Tibial nerve (tissue), 4 donors: ENCODE data around the gene RBM25.
"Not testable (repeated sequence)": the region's sequence is repeated elsewhere in the genome, so short reads cannot be mapped to it uniquely, and the experiment has no call there.

Source experiments
- EP300 ChIP-seq, 2 donors: sonication (generic); formaldehyde crosslinking; IDR thresholded peaks; one replicate each; pipeline ENCODE4 v1.6.1; 2017; ENCODE audit warnings: antibody characterized with exemption in 2 of 2, mild to moderate bottlenecking in 1 of 2
- POLR2A ChIP-seq, 2 donors: fragments of 450-650 bp; IDR thresholded peaks; one replicate each; pipeline ENCODE4 v1.6.1; 2017; ENCODE audit warnings: antibody characterized with exemption in 2 of 2, mild to moderate bottlenecking in 2 of 2, moderate library complexity in 2 of 2
- TF ChIP-seq, protein P1 (sequence below), 5 experiments: fragments of 200-600 bp in 3 of 5; fragments of 450-650 bp in 2 of 5; sonication (generic) in 3 of 5; IDR thresholded peaks; one replicate each; pipeline ENCODE4 v1.5.1; 2016 to 2019; ENCODE audit warnings: antibody characterized with exemption in 5 of 5, mild to moderate bottlenecking in 3 of 5, moderate library complexity in 2 of 5

DNA sequence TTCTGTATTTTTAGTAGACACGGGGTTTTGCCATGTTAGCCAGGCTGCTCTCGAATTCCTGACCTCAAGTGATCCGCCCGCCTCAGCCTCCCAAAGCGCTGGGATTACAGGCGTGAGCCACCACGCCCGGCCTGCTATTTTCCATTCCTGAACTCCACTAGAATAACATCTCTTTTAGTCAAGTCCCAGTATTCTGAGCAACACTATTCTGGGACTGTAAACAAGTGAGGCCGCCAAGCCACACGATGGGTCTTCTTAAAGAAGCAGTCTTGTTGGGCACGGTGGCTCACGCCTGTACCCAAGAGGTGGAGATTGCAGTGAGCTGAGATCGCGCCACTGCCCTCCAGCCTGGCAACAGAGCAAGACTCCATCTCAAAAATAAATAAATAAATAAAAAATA is 42.8 kb upstream of the RBM25 start:
- TF ChIP-seq, protein P1, sequence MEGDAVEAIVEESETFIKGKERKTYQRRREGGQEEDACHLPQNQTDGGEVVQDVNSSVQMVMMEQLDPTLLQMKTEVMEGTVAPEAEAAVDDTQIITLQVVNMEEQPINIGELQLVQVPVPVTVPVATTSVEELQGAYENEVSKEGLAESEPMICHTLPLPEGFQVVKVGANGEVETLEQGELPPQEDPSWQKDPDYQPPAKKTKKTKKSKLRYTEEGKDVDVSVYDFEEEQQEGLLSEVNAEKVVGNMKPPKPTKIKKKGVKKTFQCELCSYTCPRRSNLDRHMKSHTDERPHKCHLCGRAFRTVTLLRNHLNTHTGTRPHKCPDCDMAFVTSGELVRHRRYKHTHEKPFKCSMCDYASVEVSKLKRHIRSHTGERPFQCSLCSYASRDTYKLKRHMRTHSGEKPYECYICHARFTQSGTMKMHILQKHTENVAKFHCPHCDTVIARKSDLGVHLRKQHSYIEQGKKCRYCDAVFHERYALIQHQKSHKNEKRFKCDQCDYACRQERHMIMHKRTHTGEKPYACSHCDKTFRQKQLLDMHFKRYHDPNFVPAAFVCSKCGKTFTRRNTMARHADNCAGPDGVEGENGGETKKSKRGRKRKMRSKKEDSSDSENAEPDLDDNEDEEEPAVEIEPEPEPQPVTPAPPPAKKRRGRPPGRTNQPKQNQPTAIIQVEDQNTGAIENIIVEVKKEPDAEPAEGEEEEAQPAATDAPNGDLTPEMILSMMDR (IDR thresholded peaks at IDR 0.05): not testable (repeated sequence)
- TF ChIP-seq EP300, POLR2A (IDR thresholded peaks at IDR 0.05): not testable (repeated sequence)
